HG03469 (cell line): ENCODE data around the gene TWSG1.
"Not testable (repeated sequence)": the region's sequence is repeated elsewhere in the genome, so short reads cannot be mapped to it uniquely, and the experiment has no call there.

Experiments used
- ATAC-seq: cut with Tn5 transposase; IDR thresholded peaks from one replicate; pipeline ENCODE4 v1.9.1; 2021; ENCODE audit warnings: mild to moderate bottlenecking, moderate library complexity, moderate number of reproducible peaks; ENCODE audit not compliant: unreplicated experiment

Gene TWSG1

GRCh38 chr18:9334973-9335696 lies 562 bp downstream of the TWSG1 start:
- ATAC-seq: peak; percentile 24

- ATAC-seq: no peak
Measured at GRCh38 chr18:9335697-9336045, 1.1 kb downstream of the TWSG1 start.

- no peak for ATAC-seq
Measured at GRCh38 chr18:9336827-9337226, 2.3 kb downstream of the TWSG1 start.

DNA sequence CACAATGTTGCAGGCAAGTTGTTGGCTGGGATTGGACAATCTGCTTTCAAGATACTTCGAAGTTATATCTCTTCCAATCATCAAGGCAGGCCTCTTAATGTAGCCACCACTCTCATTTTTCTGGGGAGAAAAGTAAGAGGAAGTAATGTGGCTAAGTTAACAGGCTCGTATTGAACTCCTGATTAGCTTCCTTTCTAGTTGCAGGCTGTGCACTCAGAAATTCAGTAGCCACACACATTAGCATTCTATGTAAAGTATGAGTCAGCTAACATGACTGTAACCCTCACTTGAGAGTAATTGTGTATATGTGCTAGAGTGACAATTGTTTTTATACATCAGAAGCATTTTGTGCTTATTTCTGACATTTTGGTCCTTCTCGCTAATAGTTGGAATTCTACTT lies 3.3 kb downstream of the TWSG1 start:
- no peak for ATAC-seq

DNA sequence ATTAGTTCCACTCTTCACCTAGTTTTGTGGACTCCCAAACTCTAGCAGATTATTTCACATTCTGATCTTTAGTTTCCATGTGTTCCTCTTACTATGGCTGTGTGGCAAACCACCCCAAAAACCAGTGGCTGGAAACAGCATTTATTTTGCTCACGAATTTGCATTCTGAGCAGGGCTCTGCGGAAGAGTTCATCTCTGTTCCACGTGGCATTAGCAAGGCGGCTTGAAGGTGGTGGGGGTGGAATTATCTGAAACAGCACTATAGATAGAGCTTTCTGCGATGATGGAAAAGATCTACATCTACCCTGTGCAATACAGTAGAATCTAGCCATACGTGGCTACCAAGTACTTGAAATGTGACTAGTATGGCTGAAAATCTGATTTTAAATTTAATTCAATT lies 5.9 kb downstream of the TWSG1 start:
- ATAC-seq: no peak

GRCh38 chr18:9343577-9343976 lies 9.0 kb downstream of the TWSG1 start:
- ATAC-seq: no peak

GRCh38 chr18:9346775-9347174 lies 12.2 kb downstream of the TWSG1 start:
- no peak for ATAC-seq

GRCh38 chr18:9348079-9348671 lies 13.6 kb downstream of the TWSG1 start:
- ATAC-seq: peak; percentile 38

GRCh38 chr18:9348766-9349165 lies 14.2 kb downstream of the TWSG1 start:
- ATAC-seq: no peak

- peak; percentile 85 for ATAC-seq
Measured at GRCh38 chr18:9353596-9353995, 19.0 kb downstream of the TWSG1 start.

DNA sequence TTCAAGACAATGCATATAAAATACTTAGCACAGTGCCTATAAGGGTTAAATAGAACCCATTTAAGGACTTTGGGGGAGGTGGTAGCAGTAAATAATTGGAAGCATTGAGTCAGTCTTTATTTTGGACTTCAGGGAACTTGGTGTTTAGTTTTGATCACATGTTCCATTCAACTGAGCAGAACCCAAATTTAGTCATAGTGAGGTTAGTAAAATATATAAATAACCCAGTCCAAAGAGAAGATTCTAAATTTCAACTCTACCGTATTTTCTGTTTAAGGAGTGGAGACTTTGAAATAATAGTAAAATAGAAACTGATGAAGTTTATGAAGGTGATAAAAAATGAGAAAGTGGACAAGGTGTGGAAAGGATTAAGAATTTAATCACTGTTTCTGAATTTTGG lies 19.7 kb downstream of the TWSG1 start:
- no peak for ATAC-seq

- no peak for ATAC-seq
Measured at GRCh38 chr18:9356976-9357375, 22.4 kb downstream of the TWSG1 start.

GRCh38 chr18:9359796-9360195 lies 25.2 kb downstream of the TWSG1 start:
- ATAC-seq: no peak

GRCh38 chr18:9361191-9361590 lies 26.6 kb downstream of the TWSG1 start:
- no peak for ATAC-seq

- no peak for ATAC-seq
Measured at GRCh38 chr18:9362869-9363268, 28.3 kb downstream of the TWSG1 start.

DNA sequence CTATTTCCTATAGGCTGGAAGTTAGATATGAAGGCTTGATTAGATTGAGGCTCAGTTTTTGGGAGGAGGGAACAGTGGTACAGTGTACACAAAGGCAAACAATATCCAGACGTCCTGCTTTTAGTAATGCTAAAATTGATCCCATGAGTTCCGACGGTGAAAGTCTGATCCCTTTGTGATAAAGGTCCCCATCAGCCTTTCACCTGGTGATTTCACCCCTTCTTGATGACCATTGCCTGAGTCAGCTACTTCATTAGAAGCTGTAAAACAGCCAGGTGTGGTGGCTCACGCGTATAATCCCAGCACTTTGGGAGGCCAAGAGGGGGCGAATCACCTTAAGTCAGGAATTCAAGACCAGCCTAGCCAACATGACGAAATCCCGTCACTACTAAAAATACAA lies 29.7 kb downstream of the TWSG1 start:
- no peak for ATAC-seq

- no peak for ATAC-seq
Measured at GRCh38 chr18:9365406-9365805, 30.8 kb downstream of the TWSG1 start.

DNA sequence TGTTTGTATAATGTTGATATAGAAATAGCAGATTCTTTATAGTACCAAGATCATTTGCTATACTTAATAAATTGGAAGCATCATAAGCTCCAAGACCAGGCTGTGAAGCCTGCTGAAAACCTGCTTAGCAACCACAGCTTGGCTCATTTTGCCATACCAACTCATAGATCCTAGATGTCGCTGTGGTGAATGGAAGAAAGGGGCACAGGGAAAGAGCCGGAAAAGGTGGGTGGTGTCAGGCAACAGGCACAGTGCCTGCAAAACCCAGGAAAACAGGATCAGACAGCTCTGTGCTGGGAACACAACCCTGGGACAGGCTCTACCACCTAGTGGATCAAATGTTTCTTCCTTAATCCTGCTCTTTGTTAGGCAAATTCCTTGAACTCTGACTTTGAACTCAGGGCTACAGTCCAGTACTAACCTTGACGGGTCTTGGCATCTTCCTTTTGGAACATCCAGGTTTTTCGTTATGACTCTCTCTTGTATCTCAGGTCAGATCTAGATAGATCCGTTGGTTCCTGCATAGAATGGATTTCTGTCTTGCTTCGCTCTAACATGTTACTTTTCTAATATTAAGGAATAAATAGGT lies 31.6 kb downstream of the TWSG1 start:
- no peak for ATAC-seq

DNA sequence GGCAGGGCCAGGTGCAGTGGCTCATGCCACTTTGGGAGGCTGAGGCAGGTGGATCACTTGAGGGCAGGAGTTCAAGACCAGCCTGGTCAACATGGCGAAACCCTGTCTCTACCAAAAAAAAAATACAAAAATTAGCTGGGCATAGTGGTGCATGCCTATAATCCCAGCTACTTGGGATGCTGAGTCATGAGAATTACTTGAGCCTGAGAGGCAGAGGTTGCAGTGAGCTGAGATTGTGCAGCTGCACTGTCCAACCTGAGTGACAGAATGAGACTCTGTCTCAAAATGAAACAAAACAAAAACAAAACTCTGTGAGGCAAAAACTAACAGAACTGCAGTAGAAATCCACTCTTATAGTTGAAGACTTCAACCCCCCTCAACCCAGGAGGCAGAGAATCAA lies 38.7 kb downstream of the TWSG1 start:
- ATAC-seq: not testable (repeated sequence)

- no peak for ATAC-seq
Measured at GRCh38 chr18:9379118-9379517, 44.5 kb downstream of the TWSG1 start.

GRCh38 chr18:9380101-9380500 lies 45.5 kb downstream of the TWSG1 start:
- ATAC-seq: no peak

GRCh38 chr18:9380621-9381395 lies 46.2 kb downstream of the TWSG1 start:
- ATAC-seq: no peak
